Measurements from ENCODE around the gene GSTCD.
"Not testable (repeated sequence)": the region's sequence is repeated elsewhere in the genome, so short reads cannot be mapped to it uniquely, and the experiment has no call there.

The GSTCD gene

GRCh38 chr4:105708181-105709080, at the start of gene GSTCD, which contains the start of gene INTS12:
Gene GSTCD, plus strand, starts transcription at chr4:105708784. Its CDS starts 8,830 bp downstream, at chr4:105717614.
Gene INTS12, minus strand, starts transcription at chr4:105708689. Its CDS starts 8,684 bp downstream, at chr4:105700005.
- DNase-seq = peak; percentile 77

GRCh38 chr4:105659190-105659589, 49.4 kb upstream of the GSTCD start:
- DNase-seq = no peak

GRCh38 chr4:105661028-105661427, 47.6 kb upstream of the GSTCD start:
- DNase-seq = no peak

GRCh38 chr4:105662935-105663675, 45.5 kb upstream of the GSTCD start:
- no peak for DNase-seq

GRCh38 chr4:105666693-105667092, 41.9 kb upstream of the GSTCD start:
- peak; percentile 1 for DNase-seq

- DNase-seq = no peak
These were observed 37.9 kb upstream of the GSTCD start for GRCh38 chr4:105670684-105671083.

- no peak for DNase-seq
These were observed 37.3 kb upstream of the GSTCD start for GRCh38 chr4:105671301-105671700.

GRCh38 chr4:105674011-105674410, 34.6 kb upstream of the GSTCD start:
- DNase-seq = no peak

- no peak for DNase-seq
These were observed 30.9 kb upstream of the GSTCD start for GRCh38 chr4:105677709-105678108.

GRCh38 chr4:105679186-105679585, 29.4 kb upstream of the GSTCD start:
- no peak for DNase-seq

GRCh38 chr4:105683038-105683437, 25.5 kb upstream of the GSTCD start:
- no peak for DNase-seq

GRCh38 chr4:105686571-105686970, 22.0 kb upstream of the GSTCD start:
- no peak for DNase-seq

GRCh38 chr4:105694812-105695211, 13.8 kb upstream of the GSTCD start:
- not testable (repeated sequence) for DNase-seq

GRCh38 chr4:105695832-105696231, 12.8 kb upstream of the GSTCD start:
- DNase-seq = not testable (repeated sequence)

- no peak for DNase-seq
These were observed 10.0 kb upstream of the GSTCD start for GRCh38 chr4:105698607-105699006.

GRCh38 chr4:105707782-105708180, 803 bp upstream of the GSTCD start:
- no peak for DNase-seq

GRCh38 chr4:105709081-105709450, 482 bp downstream of the GSTCD start:
- DNase-seq = no peak

- DNase-seq = no peak
These were observed 1.5 kb downstream of the GSTCD start for GRCh38 chr4:105710012-105710600.

GRCh38 chr4:105710678-105711077, 2.1 kb downstream of the GSTCD start:
- no peak for DNase-seq

- DNase-seq = no peak
These were observed 4.2 kb downstream of the GSTCD start for GRCh38 chr4:105712766-105713165.

- DNase-seq = no peak
These were observed 5.5 kb downstream of the GSTCD start for GRCh38 chr4:105714071-105714521.

GRCh38 chr4:105714932-105715331, 6.3 kb downstream of the GSTCD start:
- DNase-seq = no peak

- peak; percentile 11 for DNase-seq
These were observed 7.2 kb downstream of the GSTCD start for GRCh38 chr4:105715692-105716278.
